GM08714 (cell line): Measurements from ENCODE around the gene SLC48A1.

Experiments used
- H3K4me3 ChIP-seq: fragments of 200-500 bp; sonication (Bioruptor generic); 2 replicates; pipeline ENCODE4 v1.5.1; 2014; ENCODE audit warnings: mild to moderate bottlenecking, low read length, inconsistent platforms
- ZNF274 ChIP-seq: IDR thresholded peaks from 2 replicates; pipeline ENCODE4 v1.6.1; 2012; ENCODE audit warnings: mild to moderate bottlenecking, low read depth, low read length

SLC48A1 gene

GRCh38 chr12:47748507-47748828 lies 24.6 kb upstream of the SLC48A1 start:
- no peak overlapping the region for H3K4me3 ChIP-seq
- no peak for TF ChIP-seq ZNF274

GRCh38 chr12:47748899-47749298 lies 24.1 kb upstream of the SLC48A1 start:
- no peak overlapping the region for H3K4me3 ChIP-seq
- no peak for TF ChIP-seq ZNF274

GRCh38 chr12:47750229-47750798 lies 22.7 kb upstream of the SLC48A1 start:
- no peak for TF ChIP-seq ZNF274
- H3K4me3 ChIP-seq: no peak overlapping the region

- no peak for TF ChIP-seq ZNF274
Measured at GRCh38 chr12:47750916-47751470, 22.0 kb upstream of the SLC48A1 start.

GRCh38 chr12:47751561-47751960 lies 21.5 kb upstream of the SLC48A1 start:
- TF ChIP-seq ZNF274: no peak
- H3K4me3 ChIP-seq: no peak overlapping the region

More at GRCh38 chr12:47750916-47751470, 22.0 kb upstream of the SLC48A1 start:
- no peak overlapping the region for H3K4me3 ChIP-seq

- H3K4me3 ChIP-seq: no peak overlapping the region
- no peak for TF ChIP-seq ZNF274
Measured at GRCh38 chr12:47752121-47752520, 20.9 kb upstream of the SLC48A1 start.

- no peak for TF ChIP-seq ZNF274
- H3K4me3 ChIP-seq: no peak overlapping the region
Measured at GRCh38 chr12:47752552-47752951, 20.5 kb upstream of the SLC48A1 start.

GRCh38 chr12:47753021-47754001 lies 19.7 kb upstream of the SLC48A1 start:
- TF ChIP-seq ZNF274: no peak
- no peak overlapping the region for H3K4me3 ChIP-seq

GRCh38 chr12:47754126-47754525 lies 18.9 kb upstream of the SLC48A1 start:
- no peak for TF ChIP-seq ZNF274
- no peak overlapping the region for H3K4me3 ChIP-seq

- H3K4me3 ChIP-seq: no peak overlapping the region
- no peak for TF ChIP-seq ZNF274
Measured at GRCh38 chr12:47754881-47755280, 18.2 kb upstream of the SLC48A1 start.

GRCh38 chr12:47755655-47756562 lies 17.1 kb upstream of the SLC48A1 start:
- no peak overlapping the region; the same call in 1 of the 2 replicates for H3K4me3 ChIP-seq
- no peak for TF ChIP-seq ZNF274

GRCh38 chr12:47757364-47757839 lies 15.6 kb upstream of the SLC48A1 start:
- H3K4me3 ChIP-seq: no peak overlapping the region
- no peak for TF ChIP-seq ZNF274

- no peak overlapping the region; the same call in 1 of the 2 replicates for H3K4me3 ChIP-seq
- TF ChIP-seq ZNF274: no peak
Measured at GRCh38 chr12:47757840-47758583, 15.0 kb upstream of the SLC48A1 start.
